ENCODE results near the gene TMEM244. TPM values are rescaled to one million over a fixed set of nuclear protein-coding genes. Genes with fewer than 3 reads are reported as not detected.

TMEM244 gene
- total RNA-seq, 4 donors from 2014 or later = not detected

GRCh38 chr6:129866256-129866655 is 5.1 kb upstream of the TMEM244 start:
- no peak for TF ChIP-seq POLR2A (IDR thresholded peaks at IDR 0.05)
- TF ChIP-seq, protein P1, sequence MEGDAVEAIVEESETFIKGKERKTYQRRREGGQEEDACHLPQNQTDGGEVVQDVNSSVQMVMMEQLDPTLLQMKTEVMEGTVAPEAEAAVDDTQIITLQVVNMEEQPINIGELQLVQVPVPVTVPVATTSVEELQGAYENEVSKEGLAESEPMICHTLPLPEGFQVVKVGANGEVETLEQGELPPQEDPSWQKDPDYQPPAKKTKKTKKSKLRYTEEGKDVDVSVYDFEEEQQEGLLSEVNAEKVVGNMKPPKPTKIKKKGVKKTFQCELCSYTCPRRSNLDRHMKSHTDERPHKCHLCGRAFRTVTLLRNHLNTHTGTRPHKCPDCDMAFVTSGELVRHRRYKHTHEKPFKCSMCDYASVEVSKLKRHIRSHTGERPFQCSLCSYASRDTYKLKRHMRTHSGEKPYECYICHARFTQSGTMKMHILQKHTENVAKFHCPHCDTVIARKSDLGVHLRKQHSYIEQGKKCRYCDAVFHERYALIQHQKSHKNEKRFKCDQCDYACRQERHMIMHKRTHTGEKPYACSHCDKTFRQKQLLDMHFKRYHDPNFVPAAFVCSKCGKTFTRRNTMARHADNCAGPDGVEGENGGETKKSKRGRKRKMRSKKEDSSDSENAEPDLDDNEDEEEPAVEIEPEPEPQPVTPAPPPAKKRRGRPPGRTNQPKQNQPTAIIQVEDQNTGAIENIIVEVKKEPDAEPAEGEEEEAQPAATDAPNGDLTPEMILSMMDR (IDR thresholded peaks at IDR 0.05) = no peak
- WGBS, 2 donors = 67 to 79% methylated on average over 1 of the region's 1 CpG
- H3K4me3 ChIP-seq (ENCODE audit: low read depth, poor library complexity, severe bottlenecking) = no peak overlapping the region
- intact Hi-C loops (cut with DNase I; ENCODE audit: low total_unique reads) = no loop called here
- no peak for DNase-seq (ENCODE audit: low spot score in 2 of 2)

GRCh38 chr6:129865013-129865412 is 3.9 kb upstream of the TMEM244 start:
- 78 to 90% methylated on average over 4 of the region's 4 CpGs for WGBS, 2 donors
- TF ChIP-seq, protein P1 (IDR thresholded peaks at IDR 0.05) = no peak
- TF ChIP-seq POLR2A (IDR thresholded peaks at IDR 0.05) = no peak
- no peak overlapping the region for H3K4me3 ChIP-seq (ENCODE audit: low read depth, poor library complexity, severe bottlenecking)
- intact Hi-C loops (cut with DNase I; ENCODE audit: low total_unique reads) = no loop called here
- no peak for DNase-seq (ENCODE audit: low spot score in 2 of 2)

- intact Hi-C loops (cut with DNase I; ENCODE audit: low total_unique reads) = no loop called here
- no peak for DNase-seq (ENCODE audit: low spot score in 2 of 2)
- no peak overlapping the region for H3K4me3 ChIP-seq (ENCODE audit: low read depth, poor library complexity, severe bottlenecking)
- 91 to 94% methylated on average over 6 of the region's 6 CpGs for WGBS, 2 donors
- TF ChIP-seq, protein P1 (IDR thresholded peaks at IDR 0.05) = no peak
- TF ChIP-seq POLR2A (IDR thresholded peaks at IDR 0.05) = no peak
Observed at GRCh38 chr6:129863664-129864063, 2.5 kb upstream of the TMEM244 start.

DNA sequence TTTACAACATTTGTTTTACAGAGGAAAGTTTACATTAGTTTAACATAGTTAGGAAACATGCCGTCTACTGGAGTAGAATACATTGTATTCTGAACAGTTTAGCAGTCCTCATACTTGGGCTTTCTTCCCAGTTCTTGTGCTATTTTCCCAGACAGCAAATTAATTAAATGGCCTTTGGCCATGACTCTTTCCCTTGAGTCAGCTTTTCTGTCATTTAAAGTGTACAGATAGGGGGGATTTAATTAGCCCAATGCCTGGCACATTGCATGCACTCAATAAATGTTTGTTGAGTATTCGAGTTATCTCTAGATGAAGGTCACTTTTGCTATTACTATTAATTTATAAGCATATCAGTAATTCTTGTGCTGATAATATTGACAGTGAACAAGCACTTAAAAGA is 1.6 kb downstream of the TMEM244 start:
- WGBS, 2 donors = 35 to 47% methylated on average over 2 of the region's 2 CpGs
- no peak for DNase-seq (ENCODE audit: low spot score in 2 of 2)
- H3K4me3 ChIP-seq (ENCODE audit: low read depth, poor library complexity, severe bottlenecking) = no peak overlapping the region
- intact Hi-C loops (cut with DNase I; ENCODE audit: low total_unique reads) = no loop called here
- TF ChIP-seq, protein P1 (IDR thresholded peaks at IDR 0.05) = no peak
- TF ChIP-seq POLR2A (IDR thresholded peaks at IDR 0.05) = no peak

- H3K4me3 ChIP-seq (ENCODE audit: low read depth, poor library complexity, severe bottlenecking) = no peak overlapping the region
- no peak for DNase-seq (ENCODE audit: low spot score in 2 of 2)
- intact Hi-C loops (cut with DNase I; ENCODE audit: low total_unique reads) = no loop called here
- 73 to 82% methylated on average over 4 of the region's 4 CpGs for WGBS, 2 donors
- no peak for TF ChIP-seq POLR2A (IDR thresholded peaks at IDR 0.05)
- TF ChIP-seq, protein P1 (IDR thresholded peaks at IDR 0.05) = no peak
Observed at GRCh38 chr6:129857838-129858237, 3.3 kb downstream of the TMEM244 start.

DNA sequence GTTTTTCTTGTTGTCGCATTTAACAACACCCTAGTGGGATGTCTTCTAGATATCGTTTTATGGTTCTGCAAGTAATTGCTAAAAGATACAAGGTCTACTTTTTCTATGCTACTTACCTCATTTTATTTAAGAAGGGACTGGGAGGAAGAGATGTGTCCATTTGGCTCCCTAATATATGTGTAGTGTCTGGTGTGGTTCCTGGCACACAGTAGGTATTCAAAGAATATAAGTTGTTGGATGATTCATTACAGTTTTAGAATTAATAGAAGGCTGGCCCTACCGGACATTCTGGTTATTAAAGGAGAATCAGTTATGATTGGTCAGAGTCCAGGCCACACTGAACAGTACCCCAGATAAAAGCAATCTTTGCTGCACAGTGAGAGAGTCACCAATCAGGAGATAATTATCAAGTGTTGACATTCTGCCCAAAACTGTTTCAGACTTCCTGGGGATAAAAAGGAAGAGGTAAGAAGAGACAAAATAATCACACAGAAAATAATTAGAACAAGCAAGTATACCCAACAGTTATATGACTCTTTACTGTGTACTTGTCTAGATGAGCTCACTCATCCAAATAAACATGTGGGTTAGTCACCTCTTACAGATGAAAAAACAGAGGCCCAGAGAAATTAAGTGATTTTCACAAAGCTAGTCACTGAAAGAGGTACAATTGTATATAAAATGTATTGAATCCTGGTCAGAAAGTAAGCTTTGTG is 7.0 kb downstream of the TMEM244 start:
- DNase-seq (ENCODE audit: low spot score in 2 of 2) = no peak
- H3K4me3 ChIP-seq (ENCODE audit: low read depth, poor library complexity, severe bottlenecking) = no peak overlapping the region
- no peak for TF ChIP-seq POLR2A (IDR thresholded peaks at IDR 0.05)
- TF ChIP-seq, protein P1 (IDR thresholded peaks at IDR 0.05) = no peak
- intact Hi-C loops (cut with DNase I; ENCODE audit: low total_unique reads) = no loop called here
- WGBS, 2 donors = 80% methylated on average over 3 of the region's 3 CpGs
